Choroid plexus epithelial cell (primary cell): ENCODE data around the gene KCNIP1.

Experiments
- DNase-seq: peaks from one replicate; pipeline ENCODE4 v3.0.0-alpha.2; 2010; ENCODE audit warnings: low read depth
- H3K4me3 ChIP-seq: 2 replicates; pipeline ENCODE4 v1.5.1; 2011; ENCODE audit warnings: low read depth, mild to moderate bottlenecking, control low read depth, low read length, moderate library complexity
- TF ChIP-seq, protein P1 (sequence below): conservative IDR thresholded peaks from 2 replicates; pipeline ENCODE4 v1.5.1; 2011; ENCODE audit warnings: low read depth, mild to moderate bottlenecking, control low read depth, inconsistent platforms, low read length, moderate library complexity

The KCNIP1 gene

DNA sequence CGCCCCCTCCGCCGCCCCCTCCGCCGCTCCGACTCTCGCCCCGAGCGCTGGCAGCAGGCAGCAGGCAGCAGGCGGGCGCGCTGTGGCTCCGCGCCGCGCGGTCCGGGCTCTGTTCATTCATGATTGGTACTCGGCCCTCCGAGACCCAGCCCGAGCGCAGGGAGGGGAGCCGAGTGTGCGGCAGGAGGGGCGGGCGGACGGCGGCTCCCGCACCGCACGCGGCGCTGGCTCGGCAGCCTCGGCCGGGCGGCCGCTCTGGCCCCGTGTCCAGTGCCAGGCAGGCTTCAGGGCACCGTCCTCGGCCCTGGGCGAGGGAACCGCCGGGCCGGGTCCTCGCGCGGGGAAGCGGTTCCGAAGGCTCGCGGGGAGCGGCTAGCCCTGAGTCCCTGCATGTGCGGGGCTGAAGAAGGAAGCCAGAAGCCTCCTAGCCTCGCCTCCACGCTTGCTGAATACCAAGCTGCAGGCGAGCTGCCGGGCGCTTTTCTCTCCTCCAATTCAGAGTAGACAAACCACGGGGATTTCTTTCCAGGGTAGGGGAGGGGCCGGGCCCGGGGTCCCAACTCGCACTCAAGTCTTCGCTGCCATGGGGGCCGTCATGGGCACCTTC lies at the start of gene KCNIP1:
Gene KCNIP1 (plus strand): TSS at position 31 of the 607 bp plus-strand sequence.
- peak within 1 kb of the TSS; percentile 5 for H3K4me3 ChIP-seq
- peak; percentile 14 for DNase-seq

DNA sequence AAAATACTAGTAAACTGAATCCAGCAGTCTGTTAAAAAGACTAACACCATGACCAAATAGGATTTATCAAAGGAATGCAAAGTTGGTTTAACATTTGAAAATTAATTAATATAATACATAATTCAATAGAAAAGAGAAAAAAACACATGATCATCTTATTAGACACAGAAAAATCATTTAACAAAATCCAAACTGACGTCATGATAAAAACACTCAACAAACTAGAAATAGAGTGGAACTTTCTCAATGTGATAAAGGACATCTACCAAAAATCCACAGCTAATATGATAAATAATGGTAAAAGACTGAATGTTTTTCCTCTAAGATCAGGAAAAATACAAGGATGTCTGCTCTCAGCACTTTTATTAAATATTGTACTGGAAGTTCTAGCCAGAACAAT lies 40.4 kb upstream of the KCNIP1 start:
- TF ChIP-seq, protein P1, sequence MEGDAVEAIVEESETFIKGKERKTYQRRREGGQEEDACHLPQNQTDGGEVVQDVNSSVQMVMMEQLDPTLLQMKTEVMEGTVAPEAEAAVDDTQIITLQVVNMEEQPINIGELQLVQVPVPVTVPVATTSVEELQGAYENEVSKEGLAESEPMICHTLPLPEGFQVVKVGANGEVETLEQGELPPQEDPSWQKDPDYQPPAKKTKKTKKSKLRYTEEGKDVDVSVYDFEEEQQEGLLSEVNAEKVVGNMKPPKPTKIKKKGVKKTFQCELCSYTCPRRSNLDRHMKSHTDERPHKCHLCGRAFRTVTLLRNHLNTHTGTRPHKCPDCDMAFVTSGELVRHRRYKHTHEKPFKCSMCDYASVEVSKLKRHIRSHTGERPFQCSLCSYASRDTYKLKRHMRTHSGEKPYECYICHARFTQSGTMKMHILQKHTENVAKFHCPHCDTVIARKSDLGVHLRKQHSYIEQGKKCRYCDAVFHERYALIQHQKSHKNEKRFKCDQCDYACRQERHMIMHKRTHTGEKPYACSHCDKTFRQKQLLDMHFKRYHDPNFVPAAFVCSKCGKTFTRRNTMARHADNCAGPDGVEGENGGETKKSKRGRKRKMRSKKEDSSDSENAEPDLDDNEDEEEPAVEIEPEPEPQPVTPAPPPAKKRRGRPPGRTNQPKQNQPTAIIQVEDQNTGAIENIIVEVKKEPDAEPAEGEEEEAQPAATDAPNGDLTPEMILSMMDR, result no peak
- DNase-seq, result no peak
- no peak overlapping the region for H3K4me3 ChIP-seq

More for the DNA sequence above, at the start of gene KCNIP1:
- TF ChIP-seq, protein P1, result no peak

DNA sequence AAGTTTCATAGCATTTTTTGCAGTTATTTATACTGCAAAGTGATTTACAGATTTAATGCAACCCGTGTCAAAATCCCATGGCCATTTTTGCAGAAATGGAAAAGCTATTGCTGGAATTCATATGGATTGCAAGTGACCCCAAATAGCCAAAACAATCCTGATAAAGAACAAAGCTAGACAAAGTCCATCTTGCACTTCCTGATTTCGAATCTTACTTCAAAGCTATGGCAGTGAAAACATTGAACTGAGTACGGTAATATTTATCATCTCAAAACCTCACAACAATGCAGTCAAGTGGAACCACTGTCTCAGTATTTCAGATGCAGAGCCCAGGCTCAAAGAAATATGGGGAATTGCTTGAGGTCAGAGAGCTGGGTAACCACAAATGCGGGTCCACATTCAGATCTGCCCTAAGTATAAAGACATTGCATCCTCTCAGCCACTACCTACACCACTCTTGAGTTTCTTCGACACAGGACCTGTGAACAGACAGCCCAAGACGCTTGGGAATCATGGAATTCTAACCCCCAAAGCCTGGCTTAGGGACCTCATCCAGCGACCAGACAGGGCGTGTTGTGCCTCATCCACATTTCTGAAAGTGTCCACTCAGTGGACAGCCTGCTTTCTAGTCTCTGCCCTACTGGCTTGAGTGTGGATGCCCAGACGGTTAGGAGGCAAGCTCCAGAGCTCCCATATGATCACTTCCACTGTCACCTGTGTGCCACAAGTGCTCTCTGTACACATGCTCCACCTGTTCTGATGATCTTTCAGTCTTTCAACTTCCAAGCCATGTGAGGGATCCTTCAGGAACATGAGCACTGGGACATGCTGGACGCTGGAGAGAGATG lies 39.3 kb upstream of the KCNIP1 start:
- no peak for DNase-seq
- no peak overlapping the region for H3K4me3 ChIP-seq
- TF ChIP-seq, protein P1, result no peak

DNA sequence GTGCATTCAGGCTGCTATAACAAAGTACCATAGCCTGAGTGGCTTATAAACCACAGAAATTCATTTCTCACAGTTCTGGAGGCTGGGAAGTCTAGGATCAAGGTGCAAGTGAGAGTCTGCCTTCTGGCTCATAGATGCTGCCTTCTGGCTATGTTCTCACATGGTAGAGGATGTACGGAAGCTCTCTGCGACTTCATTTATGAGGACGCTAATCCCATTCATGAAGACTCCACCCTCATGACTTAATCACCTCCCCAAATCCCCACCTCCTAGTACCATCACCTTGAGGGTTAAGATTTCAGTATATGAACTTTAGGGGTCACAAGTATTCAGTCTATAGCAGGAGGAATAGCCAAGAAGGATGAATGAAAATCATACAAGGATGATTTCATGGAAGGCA lies 37.3 kb upstream of the KCNIP1 start:
- no peak overlapping the region for H3K4me3 ChIP-seq
- TF ChIP-seq, protein P1, result no peak
- DNase-seq, result no peak

- H3K4me3 ChIP-seq, result no peak overlapping the region
- TF ChIP-seq, protein P1, result no peak
- peak; percentile 93 for DNase-seq
These were observed 36.7 kb upstream of the KCNIP1 start for GRCh38 chr5:170466988-170467707.

GRCh38 chr5:170468633-170469285 lies 35.1 kb upstream of the KCNIP1 start:
- TF ChIP-seq, protein P1, result no peak
- DNase-seq, result no peak
- H3K4me3 ChIP-seq, result no peak overlapping the region
